GM19328 (cell line): Measurements from ENCODE around the gene FAM120AOS.
"Not testable (repeated sequence)": the region's sequence is repeated elsewhere in the genome, so short reads cannot be mapped to it uniquely, and the experiment has no call there.

Experiments
- ATAC-seq: cut with Tn5 transposase; IDR thresholded peaks from one replicate; pipeline ENCODE4 v1.9.1; 2021; ENCODE audit warnings: mild to moderate bottlenecking, moderate library complexity; ENCODE audit not compliant: unreplicated experiment

FAM120AOS gene

GRCh38 chr9:93440896-93441580 is 12.3 kb downstream of the FAM120AOS start:
- ATAC-seq: no peak

DNA sequence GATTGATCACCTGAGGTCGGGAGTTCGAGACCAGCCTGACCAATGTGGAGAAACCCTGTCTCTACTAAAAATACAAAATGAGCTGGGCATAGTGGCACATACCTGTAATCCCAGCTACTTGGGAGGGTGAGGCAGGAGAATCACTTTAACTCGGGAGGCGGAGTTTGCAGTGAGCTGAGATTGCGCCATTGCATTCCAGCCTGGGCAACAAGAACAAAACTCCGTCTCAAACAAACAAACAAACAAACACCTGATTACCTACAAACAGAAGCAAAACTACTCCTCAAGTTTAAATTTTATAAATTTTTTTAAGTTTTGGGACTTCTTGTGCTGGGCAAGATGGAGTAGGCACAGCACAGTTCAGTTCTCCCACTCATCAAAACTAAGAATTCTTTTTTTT is 14.1 kb downstream of the FAM120AOS start:
- ATAC-seq: not testable (repeated sequence)

- no peak for ATAC-seq
Observed at GRCh38 chr9:93437996-93438395, 15.4 kb downstream of the FAM120AOS start.

DNA sequence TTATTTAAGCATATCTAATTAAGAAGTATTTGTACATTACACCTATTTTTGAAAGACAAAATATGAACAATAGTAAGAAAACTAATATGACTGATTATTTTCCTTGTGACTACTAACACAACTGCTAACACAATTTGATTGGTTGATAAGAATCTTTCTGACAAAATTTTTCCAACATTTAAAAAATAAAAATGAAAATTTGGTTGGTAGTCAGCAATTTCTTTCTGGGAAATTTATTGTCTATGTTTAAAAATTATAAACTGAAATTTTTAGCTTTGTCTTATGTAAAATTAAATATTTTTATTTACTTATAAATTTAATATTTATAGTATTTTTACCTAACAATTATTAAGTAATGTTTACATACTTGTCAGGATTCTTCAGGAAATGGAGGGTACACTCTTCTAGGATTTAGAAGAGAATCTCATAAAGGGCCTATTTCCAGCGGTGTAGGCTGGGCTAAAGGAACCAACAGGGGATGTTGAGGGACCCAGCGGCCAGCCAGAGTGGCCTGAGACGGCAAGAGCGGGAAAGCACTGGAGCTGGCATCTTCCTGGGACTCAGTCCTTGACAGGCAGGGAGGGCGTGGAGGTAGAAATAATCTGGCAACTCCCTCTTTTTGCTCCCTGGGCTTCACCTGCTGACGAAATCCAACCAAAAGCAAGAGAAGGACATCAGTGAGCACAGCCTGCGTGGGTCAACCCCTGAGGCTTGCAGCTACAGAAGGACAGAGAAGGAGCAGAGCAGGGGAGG is 16.6 kb downstream of the FAM120AOS start:
- no peak for ATAC-seq

DNA sequence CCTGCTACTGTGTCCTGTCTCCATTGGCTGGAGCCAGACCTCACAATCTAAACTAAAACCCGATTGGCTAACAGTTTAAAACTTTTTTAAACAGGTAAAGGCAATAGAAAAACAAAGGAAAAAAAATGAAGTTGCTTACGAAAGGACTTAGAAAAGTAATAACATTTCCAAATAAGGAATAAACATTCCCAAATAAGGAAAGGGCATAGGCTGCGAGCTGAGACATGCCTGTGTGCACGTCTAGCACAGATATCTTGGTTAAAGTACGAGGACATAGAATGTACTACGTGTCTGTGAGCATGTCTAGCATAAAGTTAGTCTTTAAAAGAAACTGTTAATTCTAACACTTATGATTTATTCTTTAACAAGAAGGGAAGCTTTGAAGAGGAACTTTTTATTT is 17.2 kb downstream of the FAM120AOS start:
- ATAC-seq: no peak

GRCh38 chr9:93435386-93435785 is 18.0 kb downstream of the FAM120AOS start:
- no peak for ATAC-seq

DNA sequence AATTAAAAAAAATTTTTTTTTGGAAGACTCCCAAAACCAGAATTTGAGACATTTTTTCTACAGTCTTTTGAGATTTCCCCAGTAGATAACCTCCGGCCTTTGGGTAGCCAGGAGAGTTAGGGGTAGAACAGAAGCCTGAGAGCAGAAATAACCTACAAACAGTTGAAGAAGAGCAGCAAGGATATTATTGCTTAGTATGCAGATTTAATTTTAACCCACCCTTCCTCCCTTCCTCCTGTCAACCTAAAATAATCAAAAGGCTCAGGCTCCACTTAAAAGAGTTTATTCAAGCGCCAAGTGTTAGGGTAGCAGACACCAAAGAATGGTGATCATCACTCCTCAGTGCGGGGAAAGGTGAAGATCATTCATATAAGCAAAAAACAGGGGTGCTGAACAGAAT is 19.3 kb downstream of the FAM120AOS start:
- no peak for ATAC-seq

DNA sequence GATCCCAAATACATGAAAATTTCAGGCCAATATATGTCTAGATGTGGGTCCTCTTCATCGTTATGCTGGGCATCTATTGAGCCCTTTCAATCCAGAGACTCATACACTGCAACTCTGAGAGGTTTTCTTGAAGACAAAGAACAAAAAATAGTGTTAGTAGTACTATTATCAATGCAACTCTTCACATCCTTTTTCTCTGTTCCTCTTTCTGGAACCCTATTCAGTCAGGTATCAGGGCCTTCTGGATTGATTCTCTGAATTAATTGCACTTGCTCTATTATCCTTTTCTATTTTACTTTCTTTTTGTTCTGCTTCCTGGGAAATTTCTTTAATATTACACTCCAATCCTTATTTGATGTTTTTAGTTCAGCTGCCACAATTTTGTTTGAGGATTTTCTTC is 20.4 kb downstream of the FAM120AOS start:
- no peak for ATAC-seq

DNA sequence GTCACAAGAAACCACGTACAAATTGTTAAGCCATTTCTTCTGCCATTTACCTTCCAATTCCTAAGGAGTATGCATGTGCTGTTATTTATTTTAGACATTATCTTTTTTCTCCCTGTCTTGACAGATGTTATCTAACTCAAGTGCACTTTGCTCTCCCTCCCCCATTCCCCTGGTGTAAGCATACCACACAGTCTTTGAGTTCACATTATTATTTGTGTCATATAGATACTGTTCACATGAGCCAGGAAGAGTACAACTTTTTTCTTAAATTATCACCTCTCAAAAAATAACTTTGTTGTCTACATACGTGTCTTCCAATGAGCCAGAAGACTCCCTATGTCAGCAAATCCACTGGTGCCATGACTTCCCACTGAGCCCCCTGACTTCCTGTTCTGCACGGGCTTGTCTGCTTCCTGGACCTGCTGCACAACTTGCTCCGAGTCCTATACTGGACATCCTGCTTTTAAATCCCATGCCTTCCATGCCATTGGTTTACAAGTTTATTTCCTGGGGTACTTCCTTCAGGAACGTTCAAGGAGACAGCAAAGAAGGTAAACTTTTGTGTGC is 21.8 kb downstream of the FAM120AOS start:
- ATAC-seq: no peak

DNA sequence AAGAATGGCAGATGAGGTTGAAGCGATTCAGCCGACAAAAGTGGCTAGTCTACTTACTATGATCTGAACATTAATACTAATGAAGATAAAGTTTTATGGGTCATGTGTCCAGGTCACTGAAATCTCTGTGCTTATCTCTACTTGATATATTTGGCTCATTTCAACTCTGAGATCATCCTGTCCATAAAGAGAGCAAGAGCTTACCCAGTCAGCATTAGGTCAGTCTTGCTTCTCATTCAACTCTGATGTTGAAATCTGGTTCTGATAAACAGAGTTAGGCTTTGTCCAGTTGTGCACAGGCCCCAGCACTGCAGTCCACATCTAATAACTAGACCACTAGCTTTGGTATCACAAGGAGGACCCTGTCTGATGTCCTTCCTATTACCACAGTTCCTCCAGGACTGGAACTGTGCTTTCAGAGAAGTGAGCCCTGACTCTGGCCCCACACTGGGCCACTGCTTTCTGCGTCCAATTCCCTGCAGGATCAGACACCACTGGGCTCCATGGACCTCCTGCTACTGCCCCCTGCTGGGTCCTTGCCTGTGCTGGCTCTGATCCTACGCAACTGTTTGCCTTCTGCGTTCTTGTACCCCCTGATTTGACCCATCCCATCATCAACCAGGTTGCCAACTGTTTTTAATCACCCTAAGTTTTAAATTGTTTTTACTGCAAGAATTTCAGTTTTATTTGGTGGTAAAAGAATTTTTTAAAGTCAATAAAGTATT is 25.6 kb downstream of the FAM120AOS start:
- no peak for ATAC-seq

- ATAC-seq: no peak
Observed at GRCh38 chr9:93422977-93423616, 30.3 kb downstream of the FAM120AOS start.

DNA sequence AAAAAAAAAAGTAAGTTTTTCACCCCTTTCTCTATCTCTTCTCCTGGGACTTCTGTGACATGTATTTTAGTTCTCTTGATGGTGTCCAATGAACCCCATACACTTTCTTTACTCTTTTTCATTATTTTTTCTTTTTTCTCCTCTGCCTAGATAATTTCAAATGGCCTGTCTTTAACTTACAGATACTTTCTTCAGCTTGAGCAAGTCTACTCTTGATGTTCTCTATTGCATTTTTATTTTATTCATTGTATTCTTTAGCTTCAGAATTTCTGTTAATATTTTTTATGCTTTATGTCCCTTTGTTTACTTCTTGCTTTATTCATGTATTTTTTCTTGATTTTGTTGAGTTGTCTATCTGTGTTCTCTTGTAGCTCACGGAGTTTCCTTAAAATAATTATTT is 34.4 kb downstream of the FAM120AOS start:
- no peak for ATAC-seq

GRCh38 chr9:93417538-93417937 is 35.8 kb downstream of the FAM120AOS start:
- no peak for ATAC-seq

DNA sequence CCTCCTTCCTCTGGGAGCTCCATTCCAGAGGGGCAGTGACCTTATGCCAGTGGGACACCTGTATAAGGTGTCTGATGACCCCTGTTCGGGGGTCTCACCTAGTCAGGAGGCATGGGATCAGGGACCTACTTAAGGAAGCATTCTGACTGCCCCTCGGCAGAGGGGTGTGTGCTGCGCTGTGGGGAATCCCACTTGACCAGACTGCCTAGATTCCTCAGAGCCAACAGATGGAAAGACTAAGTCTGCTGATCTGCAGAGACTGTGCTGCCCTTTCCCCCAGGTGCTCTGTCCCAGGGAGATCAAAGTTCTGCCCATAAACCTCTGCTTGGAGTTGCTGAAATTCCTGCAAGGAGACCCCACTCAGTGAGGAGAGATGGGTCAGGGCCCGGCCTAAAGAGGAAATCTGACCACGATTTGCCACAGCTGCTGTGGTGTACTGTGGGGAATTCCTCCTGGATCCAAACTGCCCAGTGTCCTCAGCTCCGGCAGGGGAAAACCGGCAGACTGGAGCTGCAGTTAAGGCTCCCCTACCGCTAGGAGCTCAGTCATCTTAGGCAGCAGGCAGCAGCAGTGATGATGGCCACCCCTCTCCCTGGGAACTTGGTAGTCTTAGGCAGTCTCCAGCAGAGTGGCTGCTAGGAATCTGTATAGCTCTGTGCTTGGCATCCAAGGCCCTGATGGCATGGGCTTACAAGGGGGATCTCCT is 36.7 kb downstream of the FAM120AOS start:
- ATAC-seq: no peak

DNA sequence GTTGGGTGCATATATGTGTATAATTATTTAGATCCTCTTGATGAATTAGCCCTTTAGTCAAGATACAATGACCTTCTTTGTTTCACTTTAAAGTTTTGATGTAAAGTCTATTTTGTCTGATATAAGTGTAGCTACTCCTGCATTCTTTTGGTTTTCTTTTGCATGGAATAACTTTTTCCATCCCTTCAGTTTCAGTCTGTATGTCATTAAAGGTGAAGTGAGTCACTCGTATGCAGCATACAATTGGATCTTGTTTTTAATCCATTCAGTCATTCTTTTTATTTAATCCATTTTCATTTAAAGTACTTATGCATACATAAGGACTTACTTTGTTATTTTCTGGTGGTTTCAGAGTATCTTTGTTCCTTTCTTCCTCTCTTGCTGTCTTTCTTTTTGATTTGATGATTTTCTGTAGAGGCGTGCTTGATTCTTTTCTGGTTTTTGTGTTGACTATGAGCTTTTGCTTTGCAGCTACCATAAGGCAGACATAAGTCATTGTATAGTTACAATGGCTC is 38.1 kb downstream of the FAM120AOS start:
- ATAC-seq: no peak

- no peak for ATAC-seq
Observed at GRCh38 chr9:93413530-93413929, 39.9 kb downstream of the FAM120AOS start.

- no peak for ATAC-seq
Observed at GRCh38 chr9:93406371-93406770, 47.0 kb downstream of the FAM120AOS start.

DNA sequence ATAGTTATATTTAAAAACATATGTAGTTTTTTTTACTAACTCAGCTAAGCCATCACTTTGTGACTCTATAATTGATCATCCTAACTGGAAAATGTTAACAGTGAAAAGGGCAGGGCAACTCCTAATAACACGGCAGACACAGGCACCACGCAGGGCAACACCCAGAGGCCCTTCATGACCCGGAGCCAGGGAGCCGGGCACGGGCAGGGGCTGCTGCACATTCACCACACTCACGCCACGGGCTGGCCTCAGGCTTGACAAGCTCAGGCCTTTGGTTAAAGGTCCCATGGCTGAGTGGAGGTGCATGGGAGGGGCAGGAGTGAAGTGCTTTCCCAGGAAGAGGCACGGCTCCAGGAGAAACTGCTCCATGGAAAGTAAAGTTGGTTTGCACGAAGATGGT is 54.9 kb downstream of the FAM120AOS start:
- no peak for ATAC-seq

DNA sequence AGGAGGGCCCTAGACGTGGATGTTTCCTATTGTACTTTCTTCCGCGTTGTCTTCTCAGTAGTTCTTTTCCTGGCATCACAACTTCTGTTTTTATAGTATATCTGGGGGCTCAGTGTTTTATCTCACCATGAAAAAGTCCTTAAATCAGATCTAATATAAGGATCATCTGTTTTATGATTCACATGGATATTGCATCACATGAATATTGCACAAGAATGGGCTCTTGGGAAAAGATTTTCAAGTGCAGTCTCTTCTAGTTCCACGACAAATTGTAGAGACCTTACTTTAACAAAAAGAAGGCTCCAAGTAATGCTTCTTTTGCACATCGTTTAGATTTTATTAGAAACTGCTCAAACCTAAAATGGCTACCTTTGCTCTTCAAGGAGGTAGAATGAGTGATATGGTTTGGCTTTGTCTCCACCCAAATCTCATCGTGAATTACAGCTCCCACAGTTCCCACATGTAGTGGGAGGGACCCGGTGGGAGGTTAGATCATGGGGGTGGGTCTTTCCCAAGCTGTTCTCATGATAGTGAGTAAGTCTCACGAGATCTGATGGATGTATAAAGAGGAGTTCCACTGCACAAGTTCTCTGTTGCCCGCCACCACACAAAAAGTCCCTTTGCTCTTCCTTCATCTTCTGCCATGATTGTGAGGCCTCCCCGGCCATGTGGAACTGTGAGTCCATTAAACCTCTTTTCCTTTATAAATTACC is 55.6 kb downstream of the FAM120AOS start:
- ATAC-seq: no peak
